Choroid plexus epithelial cell (primary cell): ENCODE measurements around the gene SAMD4B.
A peak's percentile ranks its signal among the peaks of the same experiment; 100 is the strongest.

Source experiments
- DNase-seq: peaks from one replicate; pipeline ENCODE4 v3.0.0-alpha.2; 2010; ENCODE audit warnings: low read depth
- H3K4me3 ChIP-seq: 2 replicates; pipeline ENCODE4 v1.5.1; 2011; ENCODE audit warnings: low read depth, mild to moderate bottlenecking, control low read depth, low read length, moderate library complexity
- TF ChIP-seq, protein P1 (sequence below): conservative IDR thresholded peaks from 2 replicates; pipeline ENCODE4 v1.5.1; 2011; ENCODE audit warnings: low read depth, mild to moderate bottlenecking, control low read depth, inconsistent platforms, low read length, moderate library complexity

SAMD4B gene

DNA sequence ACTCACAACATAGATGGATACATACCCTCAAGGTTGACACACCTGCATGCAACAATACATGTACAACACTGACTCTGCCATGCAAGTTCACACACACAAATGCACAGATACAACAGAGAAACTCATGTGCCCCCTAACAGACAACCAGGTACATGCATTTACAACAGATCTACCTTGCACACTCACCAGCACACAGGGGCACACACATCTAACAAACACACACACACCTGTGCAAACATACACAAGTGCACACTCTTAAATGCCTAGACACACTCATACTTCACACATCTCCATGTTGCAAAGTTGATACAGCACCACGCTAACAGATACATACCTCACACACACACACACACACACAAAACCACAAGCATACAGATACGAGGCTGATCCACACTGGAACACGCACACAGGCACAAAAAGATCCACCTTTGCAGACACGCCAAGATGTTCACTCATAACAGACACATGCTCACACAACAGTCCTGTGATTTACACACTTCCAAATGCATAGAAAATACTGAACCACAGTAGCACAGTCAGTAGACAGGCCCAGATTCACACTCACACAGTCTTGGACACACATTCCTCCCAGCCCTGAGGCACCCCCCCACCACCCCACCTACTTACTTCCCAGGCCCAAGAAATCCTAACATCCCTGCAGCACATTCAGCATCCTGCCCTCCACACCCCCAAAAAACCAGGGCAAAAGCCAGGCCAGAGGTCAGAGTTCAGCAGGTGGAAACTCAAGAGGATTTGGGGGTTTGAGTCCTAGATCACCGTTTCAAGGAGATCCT is 22.9 kb upstream of the SAMD4B start:
- H3K4me3 ChIP-seq = no peak overlapping the region
- DNase-seq = no peak
- TF ChIP-seq, protein P1, sequence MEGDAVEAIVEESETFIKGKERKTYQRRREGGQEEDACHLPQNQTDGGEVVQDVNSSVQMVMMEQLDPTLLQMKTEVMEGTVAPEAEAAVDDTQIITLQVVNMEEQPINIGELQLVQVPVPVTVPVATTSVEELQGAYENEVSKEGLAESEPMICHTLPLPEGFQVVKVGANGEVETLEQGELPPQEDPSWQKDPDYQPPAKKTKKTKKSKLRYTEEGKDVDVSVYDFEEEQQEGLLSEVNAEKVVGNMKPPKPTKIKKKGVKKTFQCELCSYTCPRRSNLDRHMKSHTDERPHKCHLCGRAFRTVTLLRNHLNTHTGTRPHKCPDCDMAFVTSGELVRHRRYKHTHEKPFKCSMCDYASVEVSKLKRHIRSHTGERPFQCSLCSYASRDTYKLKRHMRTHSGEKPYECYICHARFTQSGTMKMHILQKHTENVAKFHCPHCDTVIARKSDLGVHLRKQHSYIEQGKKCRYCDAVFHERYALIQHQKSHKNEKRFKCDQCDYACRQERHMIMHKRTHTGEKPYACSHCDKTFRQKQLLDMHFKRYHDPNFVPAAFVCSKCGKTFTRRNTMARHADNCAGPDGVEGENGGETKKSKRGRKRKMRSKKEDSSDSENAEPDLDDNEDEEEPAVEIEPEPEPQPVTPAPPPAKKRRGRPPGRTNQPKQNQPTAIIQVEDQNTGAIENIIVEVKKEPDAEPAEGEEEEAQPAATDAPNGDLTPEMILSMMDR = no peak

DNA sequence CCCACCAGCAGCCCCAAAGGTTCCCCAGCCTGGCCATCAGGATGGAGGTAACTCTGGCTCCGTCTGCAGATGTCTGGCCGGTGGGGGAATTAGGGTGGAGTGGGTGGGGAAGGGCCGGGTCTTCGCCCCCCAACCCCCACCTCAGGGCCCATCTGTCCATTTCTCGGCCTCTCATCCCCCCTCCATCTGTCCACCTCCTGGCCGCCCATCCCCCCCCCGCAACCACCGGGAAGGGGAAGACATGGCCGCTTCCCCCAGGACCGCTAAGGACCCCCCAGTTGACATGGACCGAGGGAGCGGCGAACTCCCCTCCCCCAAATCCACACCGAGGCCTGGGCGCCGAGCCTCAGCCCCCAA is 22.4 kb upstream of the SAMD4B start:
- no peak for DNase-seq
- TF ChIP-seq, protein P1 = no peak
- H3K4me3 ChIP-seq = peak overlapping the region; percentile 47

DNA sequence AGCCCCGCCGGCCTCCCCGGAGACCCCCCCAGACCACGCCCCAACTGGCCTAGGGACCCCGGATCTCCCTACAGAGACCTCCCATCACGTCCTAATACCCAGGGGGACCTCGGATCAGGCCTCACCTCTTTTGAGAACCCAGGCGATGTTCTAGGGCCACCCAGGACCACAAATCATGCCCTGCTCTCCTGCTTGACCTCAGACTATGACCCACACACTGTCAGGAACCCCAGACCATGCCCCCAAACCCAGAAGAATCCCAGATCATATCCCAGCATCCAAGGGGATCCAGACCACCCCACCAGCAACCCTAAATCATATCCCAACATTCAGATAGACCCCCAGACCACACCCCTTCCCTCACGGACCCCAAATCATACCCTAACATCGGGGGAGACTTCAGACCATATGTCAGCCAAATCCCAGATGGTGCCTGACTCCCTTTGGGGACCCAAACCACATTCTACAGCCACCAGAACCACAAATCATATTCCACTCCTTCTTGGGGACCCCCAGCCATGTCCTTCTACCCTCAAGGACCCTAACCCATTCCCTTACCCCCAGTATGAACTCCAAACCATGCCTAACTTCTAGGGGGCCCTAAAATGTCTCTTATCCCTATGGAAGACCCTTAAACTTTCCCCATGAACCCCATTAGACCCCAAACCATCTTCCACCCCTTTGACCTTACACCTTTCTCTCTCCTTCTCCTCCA is 20.9 kb upstream of the SAMD4B start:
- DNase-seq = no peak
- no peak overlapping the region for H3K4me3 ChIP-seq
- TF ChIP-seq, protein P1 = no peak

DNA sequence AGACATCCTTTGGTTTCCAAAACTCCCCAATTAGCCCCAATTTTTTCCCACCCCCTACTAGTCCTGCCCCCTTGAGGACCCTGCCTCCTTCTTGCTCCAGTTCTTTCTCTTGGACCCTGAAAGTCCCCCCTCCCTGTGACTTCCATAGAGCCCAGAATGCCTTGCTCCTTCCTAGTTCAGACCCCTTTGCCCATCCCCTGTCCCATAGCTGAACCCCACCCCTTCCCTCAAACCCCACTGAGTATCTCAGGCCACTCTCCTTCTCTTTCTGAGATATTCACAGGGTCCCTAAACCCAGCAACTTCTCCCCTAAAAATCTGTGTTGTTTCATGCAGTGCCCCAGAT is 20.4 kb upstream of the SAMD4B start:
- TF ChIP-seq, protein P1 = no peak
- no peak for DNase-seq
- H3K4me3 ChIP-seq = no peak overlapping the region

DNA sequence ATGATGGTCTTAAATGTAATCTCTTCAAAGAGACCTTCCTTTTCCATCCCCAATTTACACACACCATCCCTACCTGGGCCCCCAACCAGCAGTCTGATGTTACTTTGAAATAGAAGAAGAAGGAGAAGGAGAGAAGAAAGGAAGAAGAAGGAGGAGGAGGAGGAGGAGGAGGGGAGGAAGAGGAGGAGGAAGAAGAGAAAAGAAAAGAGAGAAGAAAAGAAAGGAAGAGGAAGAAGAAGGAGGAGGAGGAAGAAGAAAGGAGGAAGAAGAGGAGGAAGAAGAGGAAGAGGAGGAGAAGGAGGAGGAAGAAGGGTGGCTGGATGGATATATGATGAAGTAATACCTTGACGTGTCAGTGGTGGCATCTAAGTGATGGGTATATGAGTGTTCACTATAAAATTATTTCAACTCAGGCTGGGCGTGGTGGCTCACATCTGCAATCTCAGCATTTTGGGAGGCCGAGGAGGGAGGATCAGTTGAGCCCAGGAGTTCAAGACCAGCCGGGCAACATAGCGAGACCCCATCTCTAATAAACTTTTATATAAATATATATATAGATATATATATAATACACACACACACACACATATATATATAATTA is 17.9 kb upstream of the SAMD4B start:
- TF ChIP-seq, protein P1 = no peak
- no peak overlapping the region for H3K4me3 ChIP-seq
- DNase-seq = no peak

DNA sequence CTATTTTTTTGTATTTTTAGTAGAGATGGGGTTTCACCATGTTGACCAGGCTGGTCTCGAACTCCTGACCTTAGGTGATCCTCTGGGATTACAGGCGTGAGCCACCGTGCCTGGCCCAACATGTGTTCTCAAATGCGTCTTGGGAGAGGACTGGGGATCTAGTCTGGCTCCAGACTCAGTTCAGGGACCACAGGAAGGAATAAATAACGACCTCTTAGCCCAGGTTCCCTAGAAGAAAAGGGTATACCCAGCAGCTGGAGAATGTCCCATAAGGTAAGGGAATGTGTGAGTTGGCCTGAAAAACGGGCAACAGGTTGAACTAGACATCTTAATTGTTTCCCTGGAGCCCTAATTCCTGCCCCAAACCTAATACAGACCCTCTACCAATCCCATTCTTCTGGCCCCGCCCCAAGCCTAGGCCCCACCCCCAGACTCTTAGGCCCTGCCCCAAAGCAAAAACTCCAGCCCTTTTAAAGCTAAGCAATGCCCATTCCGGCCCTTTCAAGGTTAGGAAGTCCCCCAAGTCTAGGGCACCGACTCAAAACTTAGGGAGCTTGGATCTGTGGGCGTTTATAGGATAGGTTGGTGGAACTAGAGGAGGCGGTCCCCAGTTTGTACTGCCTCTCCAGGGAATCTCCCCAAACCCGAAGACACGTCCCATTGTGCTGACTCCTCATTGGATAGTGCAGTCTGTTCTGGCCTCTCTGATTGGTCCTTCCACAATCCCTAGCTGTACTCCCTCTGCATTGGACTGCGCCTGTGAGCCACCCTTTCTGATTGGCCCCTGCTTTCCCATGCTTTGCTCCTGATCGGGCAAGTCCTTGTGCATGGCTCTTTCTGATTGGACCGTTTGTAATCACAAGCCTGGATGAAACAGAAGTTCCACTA is 16.2 kb upstream of the SAMD4B start:
- DNase-seq = no peak
- TF ChIP-seq, protein P1 = no peak
- H3K4me3 ChIP-seq = no peak overlapping the region
